ENCODE data around the gene MRPL38. TPM values are rescaled to one million over a fixed set of nuclear protein-coding genes. Genes with fewer than 3 reads are reported as not detected.

Gene MRPL38
- total RNA-seq, result 31.9 TPM

DNA sequence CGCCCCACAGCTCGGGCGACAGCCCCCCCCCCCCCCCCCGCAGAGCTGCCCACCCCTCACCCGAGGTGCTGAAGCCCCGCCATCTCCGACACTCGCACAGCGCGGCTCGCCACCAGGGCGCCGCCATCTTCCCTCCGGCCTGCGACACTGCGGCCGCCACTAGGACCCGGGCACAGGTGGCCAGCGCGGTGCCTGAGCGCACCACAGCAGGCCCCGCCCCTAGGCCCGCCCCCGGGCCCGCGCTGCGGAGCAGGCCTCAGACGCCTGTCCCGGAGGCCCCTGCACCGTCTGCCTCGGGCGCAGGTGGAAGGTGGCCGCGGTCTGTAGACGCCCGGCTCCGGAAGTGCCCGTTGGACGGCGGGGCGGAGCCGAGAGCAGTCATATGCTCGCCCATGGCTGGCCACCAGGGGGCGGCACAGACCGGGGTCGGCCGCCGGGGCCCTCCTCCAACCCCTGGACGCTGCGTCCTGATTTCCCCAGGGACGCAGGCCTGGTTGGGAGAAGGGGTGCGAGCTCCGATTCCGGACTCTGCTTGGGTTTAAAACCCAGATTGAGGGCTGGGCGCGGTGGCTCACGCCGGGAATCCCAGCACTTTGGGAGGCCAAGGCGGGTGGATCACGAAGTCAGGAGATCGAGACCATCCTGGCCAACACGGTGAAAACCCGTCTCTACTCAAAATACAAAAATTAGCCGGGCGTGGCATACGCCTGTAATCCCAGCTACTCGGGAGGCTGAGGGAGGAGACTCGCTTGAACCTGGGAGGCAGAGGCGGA is at the start of gene MRPL38:
MRPL38 (minus strand) TSS at position 136 of the 773 bp plus-strand sequence; CDS start at position 127, 9 bp downstream.
- H3K4me3 ChIP-seq, result peak within 1 kb of the TSS; percentile 74 to 79
- H3K36me3 ChIP-seq, result peaks cover 25 to 27% of the 10 kb centered on the region in 2 donors
- intact Hi-C loops (cut with DNase I), result loop anchor here (2.0 to 10.0 kb wide), 6 partner anchors 28 to 370 kb away; partner anchors contain the start of genes ACOX1, FBF1 and TEN1
- no peaks in the 10 kb centered on the region for H3K27me3 ChIP-seq
- H3K9me3 ChIP-seq, result no peaks in the 10 kb centered on the region
- peak within 1 kb of the TSS; percentile 85 to 94 for H3K27ac ChIP-seq
- peak; percentile 73 to 96 for DNase-seq (ENCODE audit: low spot score in 2 of 2)
- TF ChIP-seq, protein P1, sequence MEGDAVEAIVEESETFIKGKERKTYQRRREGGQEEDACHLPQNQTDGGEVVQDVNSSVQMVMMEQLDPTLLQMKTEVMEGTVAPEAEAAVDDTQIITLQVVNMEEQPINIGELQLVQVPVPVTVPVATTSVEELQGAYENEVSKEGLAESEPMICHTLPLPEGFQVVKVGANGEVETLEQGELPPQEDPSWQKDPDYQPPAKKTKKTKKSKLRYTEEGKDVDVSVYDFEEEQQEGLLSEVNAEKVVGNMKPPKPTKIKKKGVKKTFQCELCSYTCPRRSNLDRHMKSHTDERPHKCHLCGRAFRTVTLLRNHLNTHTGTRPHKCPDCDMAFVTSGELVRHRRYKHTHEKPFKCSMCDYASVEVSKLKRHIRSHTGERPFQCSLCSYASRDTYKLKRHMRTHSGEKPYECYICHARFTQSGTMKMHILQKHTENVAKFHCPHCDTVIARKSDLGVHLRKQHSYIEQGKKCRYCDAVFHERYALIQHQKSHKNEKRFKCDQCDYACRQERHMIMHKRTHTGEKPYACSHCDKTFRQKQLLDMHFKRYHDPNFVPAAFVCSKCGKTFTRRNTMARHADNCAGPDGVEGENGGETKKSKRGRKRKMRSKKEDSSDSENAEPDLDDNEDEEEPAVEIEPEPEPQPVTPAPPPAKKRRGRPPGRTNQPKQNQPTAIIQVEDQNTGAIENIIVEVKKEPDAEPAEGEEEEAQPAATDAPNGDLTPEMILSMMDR (IDR thresholded peaks at IDR 0.05), result peak; percentile 98 to 100 (median 99)
- peaks cover 5 to 6% of the 10 kb centered on the region in 2 donors for H3K4me1 ChIP-seq

DNA sequence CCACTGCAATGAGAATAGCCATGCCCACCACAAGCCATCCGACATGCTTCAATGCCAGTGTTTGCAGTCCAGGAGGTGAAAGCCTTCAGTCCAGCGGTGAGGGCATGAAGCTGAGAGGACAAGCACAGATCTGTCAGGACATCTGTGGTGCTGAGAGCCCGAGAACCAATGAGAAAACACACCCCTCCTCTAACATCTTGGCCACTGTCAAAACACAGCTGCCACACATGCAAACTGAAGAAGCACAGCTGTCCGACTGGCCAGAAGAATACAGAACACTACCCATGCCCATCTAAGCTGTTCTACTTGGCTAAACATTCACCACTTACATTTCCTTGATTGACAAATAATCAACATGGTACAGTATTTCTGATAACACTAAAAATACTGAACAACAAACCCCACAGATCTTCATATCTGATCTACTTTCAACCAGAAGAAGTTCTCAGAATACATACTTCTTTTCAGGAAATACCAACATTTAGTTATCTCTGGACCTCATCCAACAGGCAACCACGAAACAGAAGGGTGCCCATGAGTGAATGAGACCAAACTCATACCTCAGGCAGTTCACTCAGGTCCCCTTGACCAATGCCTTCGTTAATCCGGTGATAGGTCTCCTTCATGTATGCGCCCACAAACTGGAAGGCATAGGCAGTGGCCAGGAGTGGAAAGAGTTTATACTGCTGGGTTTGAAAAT is 46.3 kb upstream of the MRPL38 start:
- Histone ChIP-seq H3K9me3 (no peaks in the 10 kb centered on the region), H3K27me3 (no peaks in the 10 kb centered on the region), H3K4me1 (no peaks in the 10 kb centered on the region), H3K36me3 (peaks cover 87 to 96% of the 10 kb centered on the region in 2 donors), H3K27ac (no peak overlapping the region), H3K4me3 (no peak overlapping the region)
- TF ChIP-seq, protein P1 (IDR thresholded peaks at IDR 0.05), result no peak
- intact Hi-C loops (cut with DNase I), result no loop called here
- DNase-seq (ENCODE audit: low spot score in 2 of 2), result no peak

DNA sequence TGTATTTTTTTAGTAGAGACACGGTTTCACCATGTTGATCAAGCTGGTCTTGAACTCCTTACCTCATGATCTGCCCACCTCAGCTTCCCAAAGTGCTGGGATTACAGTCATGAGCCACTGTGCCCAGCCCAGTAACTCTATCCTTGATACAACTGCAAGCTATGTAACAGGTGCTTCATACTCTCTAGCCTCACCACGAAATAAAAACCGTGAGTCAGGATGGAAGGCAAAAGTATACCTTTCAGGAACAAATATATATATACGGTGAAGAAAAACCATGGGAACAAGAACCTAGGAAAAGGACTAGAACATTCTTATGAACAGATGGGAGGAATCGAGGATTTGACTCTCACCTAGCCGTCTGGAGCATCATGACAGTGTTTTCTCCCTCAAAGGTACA is 45.7 kb upstream of the MRPL38 start:
- TF ChIP-seq, protein P1 (IDR thresholded peaks at IDR 0.05), result no peak
- Histone ChIP-seq H3K36me3 (peaks cover 87 to 92% of the 10 kb centered on the region in 2 donors), H3K4me1 (no peaks in the 10 kb centered on the region), H3K9me3 (no peaks in the 10 kb centered on the region), H3K27me3 (no peaks in the 10 kb centered on the region), H3K4me3 (no peak overlapping the region), H3K27ac (no peak overlapping the region)
- intact Hi-C loops (cut with DNase I), result no loop called here
- DNase-seq (ENCODE audit: low spot score in 2 of 2), result no peak

DNA sequence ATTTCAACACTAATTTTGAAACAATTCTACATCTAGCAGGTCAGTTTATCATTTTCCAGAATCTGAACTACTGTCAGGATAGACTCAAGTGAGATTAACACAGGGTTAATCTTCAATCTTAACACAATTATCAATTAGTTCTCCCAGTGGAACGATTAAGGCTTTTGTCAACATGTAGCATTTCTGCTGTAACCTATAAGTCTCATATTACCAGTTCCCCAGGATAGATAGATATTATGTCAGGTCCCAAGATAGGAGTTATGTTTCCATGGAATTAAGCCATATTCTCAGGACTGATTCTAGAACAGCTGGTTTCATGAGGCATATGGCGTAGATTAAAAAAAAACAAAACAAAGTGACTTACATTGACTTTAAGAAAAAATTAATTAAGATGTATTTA is 40.5 kb upstream of the MRPL38 start:
- H3K4me1 ChIP-seq, result peaks cover 0 to 8% of the 10 kb centered on the region in 2 donors
- peaks cover 57 to 58% of the 10 kb centered on the region in 2 donors for H3K36me3 ChIP-seq
- no peak overlapping the region for H3K27ac ChIP-seq
- no peak overlapping the region for H3K4me3 ChIP-seq
- TF ChIP-seq, protein P1 (IDR thresholded peaks at IDR 0.05), result no peak
- H3K27me3 ChIP-seq, result no peaks in the 10 kb centered on the region
- no peak for DNase-seq (ENCODE audit: low spot score in 2 of 2)
- H3K9me3 ChIP-seq, result no peaks in the 10 kb centered on the region
- intact Hi-C loops (cut with DNase I), result no loop called here

DNA sequence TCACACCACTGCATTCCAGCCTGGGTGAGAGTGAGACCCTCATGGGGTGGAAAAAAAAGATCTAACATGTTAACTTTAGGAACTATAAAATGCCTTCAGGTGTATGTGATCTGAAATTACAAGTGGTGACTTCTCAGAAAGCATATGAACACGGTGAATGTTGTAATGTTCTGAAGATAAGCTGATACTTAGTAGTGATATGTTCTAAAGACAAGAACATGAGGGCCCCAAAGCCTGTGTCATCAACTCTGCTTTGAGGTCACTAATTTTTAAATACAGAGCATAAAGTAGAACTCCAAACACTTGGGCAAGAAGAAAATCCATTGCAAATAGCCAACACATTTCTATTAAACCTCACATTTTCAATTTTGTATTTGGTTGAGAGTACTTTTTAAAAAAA is 38.8 kb upstream of the MRPL38 start:
- H3K4me1 ChIP-seq, result peaks cover 0 to 8% of the 10 kb centered on the region in 2 donors
- TF ChIP-seq, protein P1 (IDR thresholded peaks at IDR 0.05), result no peak
- no peaks in the 10 kb centered on the region for H3K27me3 ChIP-seq
- DNase-seq (ENCODE audit: low spot score in 2 of 2), result no peak
- no peak overlapping the region for H3K27ac ChIP-seq
- no peaks in the 10 kb centered on the region for H3K9me3 ChIP-seq
- H3K4me3 ChIP-seq, result no peak overlapping the region
- intact Hi-C loops (cut with DNase I), result no loop called here
- H3K36me3 ChIP-seq, result peaks cover 40 to 41% of the 10 kb centered on the region in 2 donors
